Heart right ventricle (tissue), 16 donors: ENCODE results near the gene ACSS1. TPM values are rescaled to one million over a fixed set of nuclear protein-coding genes. Genes with fewer than 3 reads are reported as not detected.

Source experiments
- ATAC-seq, 8 donors: fragments of 200-7000 bp; cut with Tn5 transposase; one replicate each; pipeline ENCODE4 v1.9.1; 2020; ENCODE audit warnings: mild to moderate bottlenecking in 8 of 8, moderate library complexity in 8 of 8, moderate number of reproducible peaks in 1 of 8
- DNase-seq, 2 donors: peaks; one replicate each; pipeline ENCODE4 v3.0.0-alpha.2; 2020
- H3K27ac ChIP-seq, 10 donors: fragments of 200-600 bp; sonication (generic) in 2 of 10; one replicate each; pipeline versions ENCODE4 v1.5.0 to v1.8.0; 2020 to 2022; ENCODE audit warnings: mild to moderate bottlenecking in 3 of 10
- H3K27me3 ChIP-seq, 7 donors: fragments of 200-600 bp; one replicate each; pipeline ENCODE4 v1.8.0; 2021 to 2022; ENCODE audit warnings: mild to moderate bottlenecking in 2 of 7
- H3K36me3 ChIP-seq, 9 donors: fragments of 200-600 bp; sonication (generic) in 1 of 9; one replicate each; pipeline versions ENCODE4 v1.5.0 to v1.8.0; 2020 to 2022; ENCODE audit warnings: mild to moderate bottlenecking in 2 of 9
- H3K4me1 ChIP-seq, 9 donors: fragments of 200-600 bp; sonication (generic) in 1 of 9; one replicate each; pipeline versions ENCODE4 v1.5.0 to v1.8.0; 2020 to 2022; ENCODE audit warnings: mild to moderate bottlenecking in 4 of 9
- H3K4me3 ChIP-seq, 10 donors: fragments of 200-600 bp; sonication (generic) in 2 of 10; one replicate each; pipeline versions ENCODE4 v1.5.0 to v1.8.0; 2020 to 2022; ENCODE audit warnings: mild to moderate bottlenecking in 7 of 10, moderate library complexity in 2 of 10
- H3K9me3 ChIP-seq, 11 donors: fragments of 200-600 bp in 10 of 11; sonication (generic) in 2 of 11; one replicate each; pipeline versions ENCODE4 v1.5.0 to v1.8.0; 2013 to 2022; ENCODE audit warnings: mild to moderate bottlenecking in 2 of 11, control low read depth in 1 of 11, moderate library complexity in 1 of 11
- WGBS, 2 donors: extraction: QIAGEN DNeasy Blood & Tissue Kit; methylation state at CpG; one replicate each; pipeline ENCODE4 v1.1.7; 2013; ENCODE audit warnings: inconsistent platforms in 1 of 2; 5-methylcytosine and 5-hydroxymethylcytosine counted together
- intact Hi-C, 10 donors: fragments of 100-400 bp; cut with DNase I; formaldehyde crosslinking; loops; one replicate each; pipeline versions ENCODE4 v1.11.1 to v1.14.2; 2022
- polyA plus RNA-seq, 2 donors: library from polyadenylated mRNA; stranded (reverse); fragments of 200-250 nt; gene quantifications; one replicate each; pipeline ENCODE4 v1.2.3, GENCODE V29; 2013
- total RNA-seq, 10 donors: library from RNA; stranded (reverse); fragmentation: NEBNext Ultra II Directional in 3 of 10; extraction: Animal tissue kit (Norgen Biotek cat#: 25700) in 3 of 10; gene quantifications; one replicate each; pipeline versions ENCODE4 v1.2.1 to v1.2.4, GENCODE V29; 2021 to 2023
- TF ChIP-seq, protein P1 (sequence below), 9 donors: fragments of 200-600 bp; sonication (generic) in 2 of 9; IDR thresholded peaks; one replicate each; pipeline versions ENCODE4 v1.5.0 to v1.8.0; 2021 to 2022; ENCODE audit warnings: antibody characterized with exemption in 9 of 9, mild to moderate bottlenecking in 5 of 9, moderate library complexity in 1 of 9
- donor health status: Arrhythmogenic right ventricular cardiomyopathy.
- donor health status: ischemic (EF 13 %, LVEDD 7.1; RV severe dilation, severe dysfunction).
- donor health status: healthy with polysubstance abuse.
- donor health status: DM: no; HTN: yes; CAD: no.
- donor health status: DM: no; HTN: no; CAD: no.
- donor health status: ischemic (EF 25% LVEDD 6.9; RV normal size, moderate dysfunction).
- donor health status: ischemic (EF 25% LVEDD 5.7; RV mildly dilated, moderate dysfunction).
- donor health status: healthy.
- donor health status: DM: yes; HTN: yes; CAD: no.
- donor health status: Ischemic cardiomyopathy.
- donor health status: ischemic (EF 35%, LVEDD 5.7; RV mildly dilated, moderate dysfunction).
- donor health status: nonischemic (EF 11% LVEDD 7.7; RV severe dilation, severe dysfunction).
- donor health status: DM: yes; HTN: yes; CAD: no.
- donor health status: PGD.
- donor health status: ischemic (EF 29% LVEDD 5.4; RV normal size, mild dysfunction).
- donor health status: nonischemic (EF 23%, LVEDD 6.1; RV moderate dilation, normal function).

Gene ACSS1
- total and polyA plus RNA-seq, 12 donors, result 29.7 to 114 (median 84.9) TPM

DNA sequence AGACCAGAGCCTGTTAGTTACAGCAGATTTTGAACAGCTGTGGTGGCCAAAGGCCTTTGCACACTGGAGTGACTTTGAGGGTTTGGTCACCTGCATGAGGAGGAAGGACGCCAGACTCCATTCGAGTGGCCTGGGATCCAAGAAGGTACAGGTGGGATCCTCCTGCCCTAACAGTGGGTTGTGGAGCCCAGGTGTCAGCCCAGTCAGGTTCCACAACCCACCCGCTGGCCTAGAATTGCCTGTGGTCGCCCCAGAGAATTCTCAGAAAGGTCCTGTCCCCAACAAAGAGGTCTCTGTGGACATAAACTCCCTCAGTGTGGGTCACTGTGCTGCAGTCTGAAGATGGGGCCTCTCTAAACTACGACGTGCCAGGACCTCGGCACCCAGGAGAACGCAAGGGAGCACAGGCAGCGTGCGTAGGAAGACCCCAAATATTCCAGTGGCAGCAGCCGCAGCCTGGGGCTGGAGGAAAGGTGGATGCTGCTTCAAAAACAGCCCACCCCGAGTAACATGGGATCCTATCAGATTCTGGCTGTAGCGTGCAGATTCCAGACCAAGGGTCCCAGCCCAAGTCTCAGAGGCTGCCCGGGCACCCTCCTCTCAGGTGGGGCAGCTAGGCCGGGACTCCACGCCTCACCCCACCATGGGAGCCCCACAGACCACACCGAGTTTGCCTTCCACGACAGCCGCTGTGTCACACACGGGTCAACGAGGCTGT, 16.0 kb downstream of the ACSS1 start:
- DNase-seq (no peak), ATAC-seq (no peak)
- intact Hi-C loops, result loop anchor here in 3 of 10 donors (2.0 to 10.0 kb wide), 3 partner anchors 13 to 1627 kb away; partner anchors contain the start of gene PYGB (in 1 of the 3)
- Histone ChIP-seq H3K4me3 (no peak overlapping the region), H3K36me3 (peaks cover 0 to 20% (median 7%) of the 10 kb centered on the region in 9 donors), H3K27ac (peak overlapping the region; percentile 77 to 98 (median 90)), H3K9me3 (no peaks in the 10 kb centered on the region), H3K27me3 (no peaks in the 10 kb centered on the region), H3K4me1 (peaks cover 72 to 100% (median 98%) of the 10 kb centered on the region in 9 donors)
- TF ChIP-seq, protein P1, sequence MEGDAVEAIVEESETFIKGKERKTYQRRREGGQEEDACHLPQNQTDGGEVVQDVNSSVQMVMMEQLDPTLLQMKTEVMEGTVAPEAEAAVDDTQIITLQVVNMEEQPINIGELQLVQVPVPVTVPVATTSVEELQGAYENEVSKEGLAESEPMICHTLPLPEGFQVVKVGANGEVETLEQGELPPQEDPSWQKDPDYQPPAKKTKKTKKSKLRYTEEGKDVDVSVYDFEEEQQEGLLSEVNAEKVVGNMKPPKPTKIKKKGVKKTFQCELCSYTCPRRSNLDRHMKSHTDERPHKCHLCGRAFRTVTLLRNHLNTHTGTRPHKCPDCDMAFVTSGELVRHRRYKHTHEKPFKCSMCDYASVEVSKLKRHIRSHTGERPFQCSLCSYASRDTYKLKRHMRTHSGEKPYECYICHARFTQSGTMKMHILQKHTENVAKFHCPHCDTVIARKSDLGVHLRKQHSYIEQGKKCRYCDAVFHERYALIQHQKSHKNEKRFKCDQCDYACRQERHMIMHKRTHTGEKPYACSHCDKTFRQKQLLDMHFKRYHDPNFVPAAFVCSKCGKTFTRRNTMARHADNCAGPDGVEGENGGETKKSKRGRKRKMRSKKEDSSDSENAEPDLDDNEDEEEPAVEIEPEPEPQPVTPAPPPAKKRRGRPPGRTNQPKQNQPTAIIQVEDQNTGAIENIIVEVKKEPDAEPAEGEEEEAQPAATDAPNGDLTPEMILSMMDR (IDR thresholded peaks at IDR 0.05), result no peak
- WGBS, 2 donors, result 86% methylated on average over 21 of the region's 21 CpGs

DNA sequence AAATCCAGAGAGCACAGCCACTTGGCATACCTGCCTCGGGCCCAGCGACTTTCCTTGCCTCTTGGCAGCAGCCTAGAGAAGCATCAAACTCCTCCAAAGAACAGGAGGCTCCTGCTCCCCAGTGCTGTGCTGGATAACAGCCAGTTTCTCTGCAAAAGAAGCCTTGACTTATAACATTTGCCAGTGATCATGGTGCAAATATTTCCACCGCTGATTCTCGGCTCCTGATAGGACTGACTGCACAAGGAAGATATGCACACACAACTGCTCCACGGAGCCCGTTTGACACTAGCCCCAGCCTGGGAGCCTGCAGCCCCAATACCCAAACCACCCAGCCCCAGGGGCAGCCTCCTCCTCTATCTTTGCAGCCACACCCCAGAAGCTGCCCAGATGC, 17.5 kb downstream of the ACSS1 start:
- WGBS, 2 donors, result 0 to 14% methylated on average over 6 of the region's 6 CpGs

DNA sequence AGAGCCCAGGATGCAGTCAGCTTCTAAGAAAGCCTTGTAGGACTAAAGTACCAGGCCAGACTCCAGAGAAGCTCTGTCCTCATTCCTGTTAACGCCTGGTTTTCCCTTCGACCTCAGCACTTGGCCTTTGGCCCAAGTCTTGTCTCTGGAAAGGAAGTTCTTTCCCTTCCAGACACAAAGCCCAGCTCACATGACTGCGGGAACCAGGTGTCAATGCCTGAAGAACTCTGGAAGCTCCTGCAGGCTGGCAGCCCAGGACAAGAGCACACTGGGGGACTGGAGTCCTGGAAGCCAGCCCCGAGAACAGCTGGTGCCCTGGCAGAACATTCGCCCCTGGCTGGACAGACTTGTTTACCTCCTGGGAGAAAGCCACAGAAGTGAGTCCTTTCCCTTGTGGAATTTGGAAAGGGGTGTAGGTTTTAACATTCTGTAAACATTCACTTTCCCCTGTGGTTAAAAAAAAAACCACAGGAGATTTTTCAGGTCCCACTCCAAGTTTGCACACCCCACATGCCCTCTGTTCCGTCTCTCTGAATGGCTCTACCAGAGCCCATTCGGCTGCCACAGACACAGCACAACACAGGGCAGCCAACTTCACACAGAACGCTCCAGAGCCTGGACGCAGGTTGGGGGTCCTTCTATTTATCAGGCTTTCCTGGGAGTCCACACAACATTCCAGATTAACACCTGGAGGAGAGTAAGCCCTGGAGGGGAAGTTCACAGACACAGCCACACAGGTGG, 18.1 kb downstream of the ACSS1 start:
- DNase-seq, result peak; percentile 83 to 90
- peaks cover 79 to 100% (median 97%) of the 10 kb centered on the region in 9 donors for H3K4me1 ChIP-seq
- TF ChIP-seq, protein P1 (IDR thresholded peaks at IDR 0.05), result no peak
- H3K36me3 ChIP-seq, result no peaks in the 10 kb centered on the region
- H3K9me3 ChIP-seq, result no peaks in the 10 kb centered on the region
- no peaks in the 10 kb centered on the region for H3K27me3 ChIP-seq
- intact Hi-C loops, result loop anchor here in 3 of 10 donors (2.0 to 10.0 kb wide), 3 partner anchors 15 to 1625 kb away; partner anchors contain the start of gene PYGB (in 1 of the 3)
- peak overlapping the region in 1 of 10 donors; percentile 11 for H3K4me3 ChIP-seq
- peak; percentile 58 to 85 (median 74) for ATAC-seq
- peak overlapping the region; percentile 76 to 98 (median 90) for H3K27ac ChIP-seq
- 12 to 14% methylated on average over 9 of the region's 9 CpGs for WGBS, 2 donors

More for the DNA sequence above, 17.5 kb downstream of the ACSS1 start:
- H3K9me3 ChIP-seq, result no peaks in the 10 kb centered on the region
- peaks cover 0 to 5% (median 0%) of the 10 kb centered on the region in 9 donors for H3K36me3 ChIP-seq
- TF ChIP-seq, protein P1 (IDR thresholded peaks at IDR 0.05), result no peak
- H3K27ac ChIP-seq, result peak overlapping the region; percentile 76 to 98 (median 90)
- H3K4me3 ChIP-seq, result peak overlapping the region in 1 of 10 donors; percentile 11
- DNase-seq (no peak), ATAC-seq (peak in 1 of 8 donors; percentile 3)
- intact Hi-C loops, result loop anchor here in 3 of 10 donors (2.0 to 10.0 kb wide), 3 partner anchors 14 to 1626 kb away; partner anchors contain the start of gene PYGB (in 1 of the 3)
- no peaks in the 10 kb centered on the region for H3K27me3 ChIP-seq
- H3K4me1 ChIP-seq, result peaks cover 81 to 100% (median 100%) of the 10 kb centered on the region in 9 donors

DNA sequence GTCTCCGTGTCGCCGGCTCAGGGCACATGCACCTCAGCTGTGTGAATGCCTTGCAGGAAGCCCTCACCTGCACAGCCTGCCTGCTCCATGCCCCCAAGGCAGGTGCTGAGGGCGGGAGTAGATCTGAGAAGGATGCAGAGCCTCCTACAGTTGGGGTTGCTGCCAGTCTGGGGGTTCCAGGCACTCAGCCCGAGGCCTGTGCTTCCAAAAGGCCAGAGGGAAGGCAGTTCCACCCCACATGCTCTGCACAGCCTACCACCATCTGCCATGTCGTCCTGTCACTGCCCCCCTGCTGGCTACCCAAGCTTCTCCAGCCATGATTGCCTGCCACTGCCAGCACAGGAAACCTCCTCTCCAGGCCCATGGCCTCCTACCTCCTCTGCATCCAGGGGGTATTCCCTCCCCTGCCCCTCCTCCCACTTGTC, 19.3 kb downstream of the ACSS1 start:
- no peak overlapping the region for H3K4me3 ChIP-seq
- WGBS, 2 donors, result 82 to 84% methylated on average over 6 of the region's 6 CpGs
- peaks cover 69 to 100% (median 93%) of the 10 kb centered on the region in 9 donors for H3K4me1 ChIP-seq

More for the DNA sequence above, 19.3 kb downstream of the ACSS1 start:
- Histone ChIP-seq H3K27ac (peak overlapping the region; percentile 76 to 98 (median 90)), H3K36me3 (no peaks in the 10 kb centered on the region), H3K27me3 (no peaks in the 10 kb centered on the region), H3K9me3 (no peaks in the 10 kb centered on the region)
- TF ChIP-seq, protein P1 (IDR thresholded peaks at IDR 0.05), result no peak
- no peak for DNase-seq
- intact Hi-C loops, result loop anchor here in 1 of 10 donors (2.0 kb wide), 1 partner anchor 16 kb away; no protein-coding TSS in a partner anchor
- ATAC-seq, result no peak
